Measurements from ENCODE around the gene NANS. TPM values are rescaled to one million over a fixed set of nuclear protein-coding genes. Genes with fewer than 3 reads are reported as not detected.

NANS gene
- total and polyA plus RNA-seq, 2 of the 8 experiments (the other 6 are each of a cell fraction or from before 2014, with no cell fraction given) = 56.5 to 67.3 TPM

- Histone ChIP-seq H3K14ac (ENCODE audit: insufficient read length) (no peak overlapping the region), H2BK5ac (ENCODE audit: low read depth, low read length) (no peak overlapping the region), H4K8ac (ENCODE audit: extremely low read depth, insufficient read depth, low read length) (no peak overlapping the region), H4K20me1 (replicated peaks in 1 of 2; ENCODE audit: control insufficient read depth in 1 of 2, insufficient read depth in 2 of 2, low read length in 2 of 2) (peaks cover 2 to 5% of the 10 kb centered on the region in 2 experiments), H3K9me3 (ENCODE audit: insufficient read depth in 2 of 2, low read depth in 1 of 2, low read length in 1 of 2) (no peaks in the 10 kb centered on the region), H3K4me1 (replicated peaks in 1 of 4; ENCODE audit: control insufficient read depth in 3 of 4, insufficient read depth in 4 of 4, low read length in 3 of 4) (no peaks in the 10 kb centered on the region), H3K79me2 (ENCODE audit: control insufficient read depth in 1 of 2, insufficient read depth in 2 of 2, low read length in 2 of 2) (no peaks in the 10 kb centered on the region), H3K9ac (replicated peaks in 1 of 4; ENCODE audit: extremely low read depth in 1 of 4, low read depth in 3 of 4, low read length in 3 of 4) (no peak overlapping the region), H3K4me2 (ENCODE audit: insufficient read depth in 1 of 2, low read depth in 2 of 2, low read length in 2 of 2) (no peak overlapping the region), H3K4ac (replicated peaks; ENCODE audit: insufficient read length, low read depth, low read length) (no peak overlapping the region), H2BK15ac (ENCODE audit: low read length) (no peak overlapping the region), H3K56ac (replicated peaks; ENCODE audit: insufficient read length, low read depth, low read length) (no peak overlapping the region), H2BK12ac (ENCODE audit: low read depth, low read length) (no peak overlapping the region), H4K91ac (replicated peaks; ENCODE audit: insufficient read length, low read length) (no peak overlapping the region), H4K5ac (ENCODE audit: insufficient read length, low read depth, low read length) (no peak overlapping the region), H2AK5ac (ENCODE audit: low read depth, low read length) (no peak overlapping the region), H3K23me2 (ENCODE audit: low read depth, low read length) (no peaks in the 10 kb centered on the region), H3K79me1 (ENCODE audit: low read depth, low read length) (no peaks in the 10 kb centered on the region), H3K4me3 (ENCODE audit: extremely low read depth in 1 of 4, insufficient read depth in 2 of 4, low read depth in 3 of 4, low read length in 4 of 4) (no peak overlapping the region), H3K27ac (ENCODE audit: low read depth, low read length) (no peak overlapping the region), H3K36me3 (ENCODE audit: control insufficient read depth in 2 of 4, insufficient read depth in 4 of 4, low read length in 3 of 4) (peaks cover 6 to 68% (median 36%) of the 10 kb centered on the region in 4 experiments), H2BK20ac (ENCODE audit: low read length) (no peak overlapping the region), H3K27me3 (replicated peaks in 1 of 4; ENCODE audit: control insufficient read depth in 3 of 4, extremely low read depth in 1 of 4, insufficient read depth in 3 of 4, low read length in 3 of 4) (no peaks in the 10 kb centered on the region), H2BK120ac (replicated peaks; ENCODE audit: low read depth, low read length) (no peak overlapping the region), H3K23ac (ENCODE audit: insufficient read length) (no peak overlapping the region), H3K18ac (ENCODE audit: extremely low read depth, low read length) (no peak overlapping the region), H2AFZ (ENCODE audit: low read length) (no peak overlapping the region)
- ChIA-PET CTCF (ENCODE audit: partially characterized antibody) (interaction anchor here (0.6 to 1.6 kb wide), 6 partner anchors 24 to 553 kb away, joined by 3 to 5 read pairs (median 4); no protein-coding TSS in a partner anchor), POLR2A (ENCODE audit: partially characterized antibody) (no interaction called here)
- FAIRE-seq = no peak
- WGBS, 2 experiments (ENCODE audit: extremely low coverage in 1 of 2, insufficient coverage in 1 of 2, insufficient read length in 1 of 2, insufficient replicate concordance in 2 of 2, low coverage in 1 of 2, low lambda C conversion rate in 2 of 2, missing lambda C conversion rate in 1 of 2) = 70% methylated on average over 2 of the region's 2 CpGs; no CpG with 5 or more reads in 1 of the 2 experiments
- no peak for DNase-seq (ENCODE audit: low read depth in 1 of 2, low spot score in 2 of 2)
- TF ChIP-seq EP300 (IDR thresholded peaks at IDR 0.05; ENCODE audit: borderline replicate concordance in 1 of 2, low read depth in 2 of 2, low read length in 2 of 2) (no peak), FOSL1 (IDR thresholded peaks at IDR 0.05; ENCODE audit: insufficient read depth, low read depth, low read length) (peak; percentile 94), POLR2AphosphoS5 (IDR thresholded peaks at IDR 0.05; ENCODE audit: low read depth, low read length) (peak; percentile 23; the same call in 1 of the 2 replicates), SAP30 (IDR thresholded peaks at IDR 0.05; ENCODE audit: insufficient read depth, insufficient replicate concordance, low read length) (no peak), MAX (IDR thresholded peaks at IDR 0.05) (0 out of 2 replicates have a peak, but pooled peaks have one; percentile 27)
Observed at GRCh38 chr9:98010445-98010844, 46.1 kb upstream of the NANS start.
